Upper lobe of left lung (tissue), 4 donors: Measurements from ENCODE around the gene MOGAT2.

Experiments
- CTCF ChIP-seq, 6 experiments: fragments of 450-650 bp in 4 of 6; fragments of 200-600 bp in 2 of 6; sonication (generic) in 2 of 6; IDR thresholded peaks; one replicate each; pipeline ENCODE4 v1.5.1; 2016 to 2019; ENCODE audit warnings: antibody characterized with exemption in 6 of 6
- POLR2A ChIP-seq, 4 donors: fragments of 450-650 bp; IDR thresholded peaks; one replicate each; pipeline ENCODE4 v1.5.1; 2016 to 2017; ENCODE audit warnings: antibody characterized with exemption in 4 of 4, mild to moderate bottlenecking in 2 of 4

DNA sequence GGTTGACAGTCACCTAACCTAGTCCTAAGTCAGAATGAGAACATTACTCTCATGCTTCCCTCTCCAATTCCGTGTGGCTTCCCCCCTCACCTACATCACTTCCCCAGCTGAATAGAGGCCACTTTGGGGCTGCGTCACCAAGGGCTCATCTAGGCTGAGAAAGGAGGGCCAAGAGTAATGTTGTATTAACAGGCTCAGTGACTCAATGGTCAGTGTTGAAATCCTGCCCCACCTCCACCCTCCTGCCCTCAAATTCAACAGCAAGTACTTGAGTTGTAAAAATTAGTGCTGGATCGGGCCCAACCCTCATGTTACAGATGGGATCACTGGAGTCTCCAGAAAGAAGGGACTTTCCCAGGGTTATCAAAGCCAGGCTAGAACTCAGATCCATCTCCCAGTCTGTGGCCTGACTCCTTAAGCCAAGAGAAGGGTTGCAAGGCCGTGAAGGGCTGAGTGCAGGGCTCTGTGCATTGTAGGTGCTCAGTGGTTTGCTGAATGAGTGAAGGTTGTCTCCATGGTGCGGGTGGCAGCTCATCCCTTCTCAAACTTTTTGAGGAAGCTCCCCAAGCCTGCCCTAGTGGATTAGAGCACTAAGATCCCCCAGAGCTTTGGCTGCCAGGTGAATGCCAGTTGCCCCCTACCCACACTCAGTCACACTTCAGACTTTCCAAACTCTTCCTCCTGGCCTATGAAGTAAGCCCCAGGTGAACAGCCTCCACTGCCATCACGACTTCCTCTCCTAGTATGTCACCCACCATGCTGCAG lies 54.2 kb downstream of the MOGAT2 start:
- TF ChIP-seq CTCF (IDR thresholded peaks at IDR 0.05) (no peak), POLR2A (IDR thresholded peaks at IDR 0.05) (peak in 2 of 4 donors; percentile 20 to 31)
